Measurements from ENCODE around the gene ARHGAP18.

The ARHGAP18 gene

GRCh38 chr6:129673748-129674147 lies 36.2 kb downstream of the ARHGAP18 start:
- Histone ChIP-seq H3K9me3 (ENCODE audit: control extremely low read depth in 1 of 5, control insufficient read depth in 4 of 5, insufficient read depth in 2 of 5, low read depth in 1 of 5, low read length in 4 of 5) (no peaks in the 10 kb centered on the region), H3K27me3 (replicated peaks in 2 of 5; ENCODE audit: control insufficient read depth in 4 of 5, insufficient read depth in 5 of 5, low read length in 4 of 5) (no peaks in the 10 kb centered on the region), H3K27ac (ENCODE audit: insufficient read depth in 1 of 2, low read depth in 1 of 2, low read length in 2 of 2, poor library complexity in 1 of 2, severe bottlenecking in 2 of 2) (no peak overlapping the region), H3K4me3 (ENCODE audit: control insufficient read depth in 1 of 7, extremely low read depth in 1 of 7, insufficient read depth in 4 of 7, low read depth in 2 of 7, low read length in 6 of 7) (no peak overlapping the region), H3K36me3 (ENCODE audit: control insufficient read depth in 4 of 4, insufficient read depth in 4 of 4, low read length in 3 of 4) (peaks cover 0 to 5% (median 0%) of the 10 kb centered on the region in 4 experiments), H3K4me1 (ENCODE audit: control extremely low read depth in 1 of 4, control insufficient read depth in 4 of 4, insufficient read depth in 4 of 4, low read length in 3 of 4) (peaks cover 0 to 23% (median 3%) of the 10 kb centered on the region in 4 experiments)
- POLR2A ChIA-PET: no interaction called here
- CTCF ChIA-PET: interaction anchor here (1.4 to 5.0 kb wide), 4 partner anchors 9 to 347 kb away, joined by 3 to 29 read pairs (median 8); no protein-coding TSS in a partner anchor
- DNase-seq: no peak

GRCh38 chr6:129672881-129673631 lies 36.9 kb downstream of the ARHGAP18 start:
- whole genome bisulfite sequencing (ENCODE audit: insufficient coverage): no CpG with 5 or more reads among the region's 2 CpGs
- no peak overlapping the region for H3K4me3 ChIP-seq (ENCODE audit: control insufficient read depth in 1 of 7, extremely low read depth in 1 of 7, insufficient read depth in 4 of 7, low read depth in 2 of 7, low read length in 6 of 7)
- ChIA-PET POLR2A (interaction anchor here (0.9 to 1.2 kb wide), 2 partner anchors 11 to 14 kb away, joined by 3 read pairs; no protein-coding TSS in a partner anchor), CTCF (interaction anchor here (1.4 to 5.0 kb wide), 6 partner anchors 10 to 348 kb away, joined by 3 to 29 read pairs (median 6); no protein-coding TSS in a partner anchor)
- H3K36me3 ChIP-seq (ENCODE audit: control insufficient read depth in 4 of 4, insufficient read depth in 4 of 4, low read length in 3 of 4): peaks cover 0 to 5% (median 0%) of the 10 kb centered on the region in 4 experiments
- no peaks in the 10 kb centered on the region for H3K9me3 ChIP-seq (ENCODE audit: control extremely low read depth in 1 of 5, control insufficient read depth in 4 of 5, insufficient read depth in 2 of 5, low read depth in 1 of 5, low read length in 4 of 5)
- peaks cover 0 to 23% (median 3%) of the 10 kb centered on the region in 4 experiments for H3K4me1 ChIP-seq (ENCODE audit: control extremely low read depth in 1 of 4, control insufficient read depth in 4 of 4, insufficient read depth in 4 of 4, low read length in 3 of 4)
- no peaks in the 10 kb centered on the region for H3K27me3 ChIP-seq (replicated peaks in 2 of 5; ENCODE audit: control insufficient read depth in 4 of 5, insufficient read depth in 5 of 5, low read length in 4 of 5)
- DNase-seq: peak in 2 of 3 donors; percentile 72 to 81
- H3K27ac ChIP-seq (ENCODE audit: insufficient read depth in 1 of 2, low read depth in 1 of 2, low read length in 2 of 2, poor library complexity in 1 of 2, severe bottlenecking in 2 of 2): no peak overlapping the region

- CTCF ChIA-PET: interaction anchor here (1.3 to 5.0 kb wide), 6 partner anchors 11 to 349 kb away, joined by 3 to 29 read pairs (median 6); partner anchors contain the start of gene ARHGAP18
- no CpG with 5 or more reads among the region's 2 CpGs for WGBS (ENCODE audit: insufficient coverage)
- Histone ChIP-seq H3K27ac (ENCODE audit: insufficient read depth in 1 of 2, low read depth in 1 of 2, low read length in 2 of 2, poor library complexity in 1 of 2, severe bottlenecking in 2 of 2) (no peak overlapping the region), H3K4me3 (ENCODE audit: control insufficient read depth in 1 of 7, extremely low read depth in 1 of 7, insufficient read depth in 4 of 7, low read depth in 2 of 7, low read length in 6 of 7) (no peak overlapping the region), H3K4me1 (ENCODE audit: control extremely low read depth in 1 of 4, control insufficient read depth in 4 of 4, insufficient read depth in 4 of 4, low read length in 3 of 4) (peaks cover 0 to 23% (median 7%) of the 10 kb centered on the region in 4 experiments), H3K9me3 (ENCODE audit: control extremely low read depth in 1 of 5, control insufficient read depth in 4 of 5, insufficient read depth in 2 of 5, low read depth in 1 of 5, low read length in 4 of 5) (no peaks in the 10 kb centered on the region), H3K36me3 (ENCODE audit: control insufficient read depth in 4 of 4, insufficient read depth in 4 of 4, low read length in 3 of 4) (peaks cover 0 to 5% (median 0%) of the 10 kb centered on the region in 4 experiments), H3K27me3 (replicated peaks in 2 of 5; ENCODE audit: control insufficient read depth in 4 of 5, insufficient read depth in 5 of 5, low read length in 4 of 5) (no peaks in the 10 kb centered on the region)
- POLR2A ChIA-PET: interaction anchor here (0.9 to 1.2 kb wide), 2 partner anchors 12 to 15 kb away, joined by 3 read pairs; no protein-coding TSS in a partner anchor
- no peak for DNase-seq
These were observed 37.7 kb downstream of the ARHGAP18 start for GRCh38 chr6:129672341-129672682.

- Histone ChIP-seq H3K9me3 (ENCODE audit: control extremely low read depth in 1 of 5, control insufficient read depth in 4 of 5, insufficient read depth in 2 of 5, low read depth in 1 of 5, low read length in 4 of 5) (no peaks in the 10 kb centered on the region), H3K4me3 (ENCODE audit: control insufficient read depth in 1 of 7, extremely low read depth in 1 of 7, insufficient read depth in 4 of 7, low read depth in 2 of 7, low read length in 6 of 7) (no peak overlapping the region), H3K27me3 (replicated peaks in 2 of 5; ENCODE audit: control insufficient read depth in 4 of 5, insufficient read depth in 5 of 5, low read length in 4 of 5) (no peaks in the 10 kb centered on the region), H3K4me1 (ENCODE audit: control extremely low read depth in 1 of 4, control insufficient read depth in 4 of 4, insufficient read depth in 4 of 4, low read length in 3 of 4) (peaks cover 0 to 23% (median 7%) of the 10 kb centered on the region in 4 experiments), H3K36me3 (ENCODE audit: control insufficient read depth in 4 of 4, insufficient read depth in 4 of 4, low read length in 3 of 4) (peaks cover 0 to 5% (median 0%) of the 10 kb centered on the region in 4 experiments), H3K27ac (ENCODE audit: insufficient read depth in 1 of 2, low read depth in 1 of 2, low read length in 2 of 2, poor library complexity in 1 of 2, severe bottlenecking in 2 of 2) (no peak overlapping the region)
- ChIA-PET CTCF (interaction anchor here (1.3 to 5.0 kb wide), 8 partner anchors 11 to 349 kb away, joined by 3 to 29 read pairs (median 4); partner anchors contain the start of gene ARHGAP18), POLR2A (no interaction called here)
- peak; percentile 48 to 75 (median 72) for DNase-seq
- WGBS (ENCODE audit: insufficient coverage): 84% methylated on average over 7 of the region's 10 CpGs
These were observed 38.3 kb downstream of the ARHGAP18 start for GRCh38 chr6:129671442-129672340.

- Histone ChIP-seq H3K9me3 (ENCODE audit: control extremely low read depth in 1 of 5, control insufficient read depth in 4 of 5, insufficient read depth in 2 of 5, low read depth in 1 of 5, low read length in 4 of 5) (no peaks in the 10 kb centered on the region), H3K4me1 (ENCODE audit: control extremely low read depth in 1 of 4, control insufficient read depth in 4 of 4, insufficient read depth in 4 of 4, low read length in 3 of 4) (peaks cover 0 to 23% (median 7%) of the 10 kb centered on the region in 4 experiments), H3K27ac (ENCODE audit: insufficient read depth in 1 of 2, low read depth in 1 of 2, low read length in 2 of 2, poor library complexity in 1 of 2, severe bottlenecking in 2 of 2) (no peak overlapping the region), H3K4me3 (ENCODE audit: control insufficient read depth in 1 of 7, extremely low read depth in 1 of 7, insufficient read depth in 4 of 7, low read depth in 2 of 7, low read length in 6 of 7) (no peak overlapping the region), H3K27me3 (replicated peaks in 2 of 5; ENCODE audit: control insufficient read depth in 4 of 5, insufficient read depth in 5 of 5, low read length in 4 of 5) (no peaks in the 10 kb centered on the region), H3K36me3 (ENCODE audit: control insufficient read depth in 4 of 4, insufficient read depth in 4 of 4, low read length in 3 of 4) (peaks cover 0 to 5% (median 0%) of the 10 kb centered on the region in 4 experiments)
- ChIA-PET CTCF (interaction anchor here (1.2 to 5.0 kb wide), 4 partner anchors 13 to 66 kb away, joined by 3 to 29 read pairs (median 4); no protein-coding TSS in a partner anchor), POLR2A (interaction anchor here (0.7 kb wide), 2 partner anchors 16 to 23 kb away, joined by 3 to 5 read pairs; no protein-coding TSS in a partner anchor)
- no peak for DNase-seq
- 87% methylated on average over 3 of the region's 3 CpGs for WGBS (ENCODE audit: insufficient coverage)
These were observed 39.3 kb downstream of the ARHGAP18 start for GRCh38 chr6:129670634-129671033.

GRCh38 chr6:129667621-129668020 lies 42.4 kb downstream of the ARHGAP18 start:
- no peak overlapping the region for H3K27ac ChIP-seq (ENCODE audit: insufficient read depth in 1 of 2, low read depth in 1 of 2, low read length in 2 of 2, poor library complexity in 1 of 2, severe bottlenecking in 2 of 2)
- H3K36me3 ChIP-seq (ENCODE audit: control insufficient read depth in 4 of 4, insufficient read depth in 4 of 4, low read length in 3 of 4): no peaks in the 10 kb centered on the region
- peaks cover 4 to 10% (median 5%) of the 10 kb centered on the region in 4 experiments for H3K4me1 ChIP-seq (ENCODE audit: control extremely low read depth in 1 of 4, control insufficient read depth in 4 of 4, insufficient read depth in 4 of 4, low read length in 3 of 4)
- CTCF ChIA-PET: interaction anchor here (1.4 kb wide), 1 partner anchor 11 kb away, joined by 3 read pairs; no protein-coding TSS in a partner anchor
- DNase-seq: no peak
- no peaks in the 10 kb centered on the region for H3K27me3 ChIP-seq (replicated peaks in 2 of 5; ENCODE audit: control insufficient read depth in 4 of 5, insufficient read depth in 5 of 5, low read length in 4 of 5)
- no peaks in the 10 kb centered on the region for H3K9me3 ChIP-seq (ENCODE audit: control extremely low read depth in 1 of 5, control insufficient read depth in 4 of 5, insufficient read depth in 2 of 5, low read depth in 1 of 5, low read length in 4 of 5)
- no peak overlapping the region for H3K4me3 ChIP-seq (ENCODE audit: control insufficient read depth in 1 of 7, extremely low read depth in 1 of 7, insufficient read depth in 4 of 7, low read depth in 2 of 7, low read length in 6 of 7)
- POLR2A ChIA-PET: no interaction called here

Data from common myeloid progenitor, CD34-positive (primary cell).